HepG2 (cell line): ENCODE data around the gene HYOU1. TPM values are rescaled to one million over a fixed set of nuclear protein-coding genes. Genes with fewer than 3 reads are reported as not detected.

Experiments
- ARHGAP35 ChIP-seq: sonication (generic); formaldehyde crosslinking; IDR thresholded peaks from 2 replicates; pipeline ENCODE4 v1.9.0; 2022; ENCODE audit warnings: mild to moderate bottlenecking, inconsistent platforms, moderate library complexity, missing genetic modification reagents, borderline replicate concordance
- DRAP1 ChIP-seq: IDR thresholded peaks from 2 replicates; pipeline ENCODE4 v1.6.1; 2016; ENCODE audit warnings: missing genetic modification reagents, missing compliant biosample characterization
- FIP1L1 ChIP-seq: fragments of 200-400 bp; formaldehyde crosslinking; IDR thresholded peaks from 2 replicates; pipeline ENCODE4 v1.6.1; 2018; ENCODE audit warnings: low read depth, mild to moderate bottlenecking, low read length, moderate library complexity, borderline replicate concordance; ENCODE audit not compliant: insufficient read depth
- FOXC1 ChIP-seq: sonication (generic); formaldehyde crosslinking; IDR thresholded peaks from 2 replicates; pipeline ENCODE4 v1.8.0; 2022; ENCODE audit warnings: mild to moderate bottlenecking, missing genetic modification reagents, borderline replicate concordance
- GATAD1 ChIP-seq: IDR thresholded peaks from 2 replicates; pipeline ENCODE4 v1.6.1; 2016; ENCODE audit warnings: missing genetic modification reagents, missing compliant biosample characterization
- HCFC1 ChIP-seq: fragments of 150-350 bp; IDR thresholded peaks from 2 replicates; pipeline ENCODE4 v1.6.1; 2014; ENCODE audit warnings: low read depth, low read length
- HNF4A ChIP-seq: sonication (generic); formaldehyde crosslinking; IDR thresholded peaks from 2 replicates; pipeline ENCODE4 v1.4.0; 2020; ENCODE audit warnings: missing genetic modification reagents
- HOXA3 ChIP-seq: sonication (generic); formaldehyde crosslinking; IDR thresholded peaks from 2 replicates; pipeline ENCODE4 v1.5.0; 2020; ENCODE audit warnings: missing genetic modification reagents
- KLF15 ChIP-seq: sonication (generic); formaldehyde crosslinking; IDR thresholded peaks from 2 replicates; pipeline ENCODE4 v1.8.1; 2023; ENCODE audit warnings: borderline replicate concordance, mild to moderate bottlenecking, inconsistent platforms, missing genetic modification reagents, mixed read lengths
- MATR3 ChIP-seq: sonication (generic); formaldehyde crosslinking; IDR thresholded peaks from 2 replicates; pipeline ENCODE4 v1.4.0; 2020; ENCODE audit warnings: missing genetic modification reagents
- MBD4 ChIP-seq: IDR thresholded peaks from 2 replicates; pipeline ENCODE4 v1.6.1; 2012; ENCODE audit warnings: low read length, inconsistent platforms, borderline replicate concordance
- MTA1 ChIP-seq: sonication (generic); formaldehyde crosslinking; IDR thresholded peaks from 2 replicates; pipeline ENCODE4 v1.4.0; 2020; ENCODE audit warnings: missing genetic modification reagents, mild to moderate bottlenecking, borderline replicate concordance
- MTERF4 ChIP-seq: sonication (generic); formaldehyde crosslinking; IDR thresholded peaks from 2 replicates; pipeline ENCODE4 v1.8.0; 2023; ENCODE audit warnings: mild to moderate bottlenecking, missing genetic modification reagents
- MYC ChIP-seq: sonication (generic); formaldehyde crosslinking; IDR thresholded peaks from 2 replicates; pipeline ENCODE4 v1.9.0; 2021; ENCODE audit warnings: missing genetic modification reagents, borderline replicate concordance
- NAIF1 ChIP-seq: sonication (generic); formaldehyde crosslinking; IDR thresholded peaks from 2 replicates; pipeline ENCODE4 v1.5.0; 2020; ENCODE audit warnings: mild to moderate bottlenecking, missing genetic modification reagents, borderline replicate concordance
- PHF21A ChIP-seq: sonication (generic); formaldehyde crosslinking; IDR thresholded peaks from 2 replicates; pipeline ENCODE4 v1.5.0; 2020; ENCODE audit warnings: mild to moderate bottlenecking, missing genetic modification reagents
- PREB ChIP-seq: sonication (generic); formaldehyde crosslinking; IDR thresholded peaks from 2 replicates; pipeline ENCODE4 v1.4.0; 2020; ENCODE audit warnings: missing genetic modification reagents
- RFX3 ChIP-seq: IDR thresholded peaks from 2 replicates; pipeline ENCODE4 v1.6.1; 2016; ENCODE audit warnings: missing biosample characterization, missing genetic modification reagents
- SMAD9 ChIP-seq: sonication (generic); formaldehyde crosslinking; IDR thresholded peaks from 2 replicates; pipeline ENCODE4 v1.5.1; 2020; ENCODE audit warnings: mild to moderate bottlenecking, missing genetic modification reagents
- TBX3 ChIP-seq: fragments of 450-650 bp; IDR thresholded peaks from 2 replicates; pipeline ENCODE4 v1.6.1; 2017; ENCODE audit warnings: antibody characterized with exemption, mild to moderate bottlenecking, inconsistent platforms, borderline replicate concordance
- TP53 ChIP-seq: sonication (generic); formaldehyde crosslinking; conservative IDR thresholded peaks from 2 replicates; pipeline ENCODE4 v1.4.0; 2020; ENCODE audit warnings: missing genetic modification reagents
- ZC3H13 ChIP-seq: sonication (generic); formaldehyde crosslinking; IDR thresholded peaks from 2 replicates; pipeline ENCODE4 v1.8.1; 2023; ENCODE audit warnings: mild to moderate bottlenecking, missing genetic modification reagents, moderate library complexity
- ZNF33B ChIP-seq: sonication (generic); formaldehyde crosslinking; IDR thresholded peaks from 2 replicates; pipeline ENCODE4 v1.5.1; 2020; ENCODE audit warnings: mild to moderate bottlenecking, missing genetic modification reagents
- ZNF446 ChIP-seq: sonication (generic); formaldehyde crosslinking; IDR thresholded peaks from 2 replicates; pipeline ENCODE4 v1.5.0; 2020; ENCODE audit warnings: mild to moderate bottlenecking, missing genetic modification reagents
- ZNF549 ChIP-seq: sonication (generic); formaldehyde crosslinking; IDR thresholded peaks from 2 replicates; pipeline ENCODE4 v1.5.0; 2020; ENCODE audit warnings: missing genetic modification reagents
- ZNF557 ChIP-seq: sonication (generic); formaldehyde crosslinking; IDR thresholded peaks from 2 replicates; pipeline ENCODE4 v1.4.0; 2020; ENCODE audit warnings: missing genetic modification reagents
- polyA plus RNA-seq, 8 experiments: library from polyadenylated mRNA; depleted of rRNA in 3 of 8; stranded (reverse) in 7 of 8; unstranded in 1 of 8; fragments of >200 nt; fragmentation: Illumina TruSeq in 4 of 8; extraction: Trizol in 4 of 8; gene quantifications; 2 replicates each; pipeline versions ENCODE4 v1.2.1 to v1.2.3, GENCODE V29; 2011 to 2016; ENCODE audit warnings: low read depth in 4 of 8, missing spikeins in 1 of 8, mixed read lengths in 1 of 8; ENCODE audit not compliant: insufficient read depth in 1 of 8
- total RNA-seq, 5 experiments: library from RNA; depleted of rRNA; stranded (reverse); fragments of >200 nt; fragmentation: Illumina TruSeq; extraction: Trizol; gene quantifications; 2 replicates each; pipeline ENCODE4 v1.2.3, GENCODE V29; 2016; ENCODE audit warnings: low read depth in 1 of 5
- TF ChIP-seq, protein P1 (sequence below): sonication (generic); formaldehyde crosslinking; IDR thresholded peaks from 2 replicates; pipeline ENCODE4 v1.9.0; 2022; ENCODE audit warnings: missing genetic modification reagents, mild to moderate bottlenecking, borderline replicate concordance

HYOU1 gene
- total and polyA plus RNA-seq, 2 of the 13 experiments (the other 11 are each of a cell fraction or from before 2014, with no cell fraction given), result 127 to 155 TPM

- TF ChIP-seq MTERF4 (CRISPR knock-in tag) (peak; percentile 60; the same call in 1 of the 2 replicates), PHF21A (CRISPR knock-in tag) (peak; percentile 91), ZNF446 (CRISPR knock-in tag) (0 out of 2 replicates have a peak, but pooled peaks have one; percentile 18), FIP1L1 (no peak), MYC (CRISPR knock-in tag) (peak; percentile 89), TBX3 (peak; percentile 59; the same call in 1 of the 2 replicates), ZC3H13 (CRISPR knock-in tag) (0 out of 2 replicates have a peak, but pooled peaks have one; percentile 0), HCFC1 (peak; percentile 74), HNF4A (CRISPR knock-in tag) (no peak), ZNF549 (CRISPR knock-in tag) (no peak), ARHGAP35 (CRISPR knock-in tag) (no peak), ZNF557 (0 out of 2 replicates have a peak, but pooled peaks have one; percentile 31), RFX3 (no peak), GATAD1 (CRISPR knock-in tag) (peak; percentile 88), PREB (CRISPR knock-in tag) (no peak), MATR3 (CRISPR knock-in tag) (no peak), MTA1 (CRISPR knock-in tag) (0 out of 2 replicates have a peak, but pooled peaks have one; percentile 12), FOXC1 (peak; percentile 67; the same call in 1 of the 2 replicates), TP53 (CRISPR knock-in tag) (no peak), KLF15 (CRISPR knock-in tag) (peak; percentile 59; the same call in 1 of the 2 replicates), MBD4 (no peak), SMAD9 (CRISPR knock-in tag) (no peak), DRAP1 (CRISPR knock-in tag) (peak; percentile 36; the same call in 1 of the 2 replicates), ZNF33B (CRISPR knock-in tag) (no peak), HOXA3 (CRISPR knock-in tag) (peak; percentile 98), NAIF1 (CRISPR knock-in tag) (peak; percentile 24; the same call in 1 of the 2 replicates)
- TF ChIP-seq, protein P1, sequence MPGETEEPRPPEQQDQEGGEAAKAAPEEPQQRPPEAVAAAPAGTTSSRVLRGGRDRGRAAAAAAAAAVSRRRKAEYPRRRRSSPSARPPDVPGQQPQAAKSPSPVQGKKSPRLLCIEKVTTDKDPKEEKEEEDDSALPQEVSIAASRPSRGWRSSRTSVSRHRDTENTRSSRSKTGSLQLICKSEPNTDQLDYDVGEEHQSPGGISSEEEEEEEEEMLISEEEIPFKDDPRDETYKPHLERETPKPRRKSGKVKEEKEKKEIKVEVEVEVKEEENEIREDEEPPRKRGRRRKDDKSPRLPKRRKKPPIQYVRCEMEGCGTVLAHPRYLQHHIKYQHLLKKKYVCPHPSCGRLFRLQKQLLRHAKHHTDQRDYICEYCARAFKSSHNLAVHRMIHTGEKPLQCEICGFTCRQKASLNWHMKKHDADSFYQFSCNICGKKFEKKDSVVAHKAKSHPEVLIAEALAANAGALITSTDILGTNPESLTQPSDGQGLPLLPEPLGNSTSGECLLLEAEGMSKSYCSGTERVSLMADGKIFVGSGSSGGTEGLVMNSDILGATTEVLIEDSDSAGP (CRISPR knock-in tag), result peak; percentile 100
These were observed 44.9 kb upstream of the HYOU1 start, which contains the start of gene DPAGT1 (continued) for GRCh38 chr11:119101759-119102423.
